ENCODE results near the gene SRGAP1.

Gene SRGAP1

GRCh38 chr12:63917477-63917862, 73.0 kb downstream of the SRGAP1 start:
- Histone ChIP-seq H4K20me1 (ENCODE audit: insufficient read depth, low read length) (no peaks in the 10 kb centered on the region), H3K4me1 (ENCODE audit: low read length) (no peaks in the 10 kb centered on the region), H3K27ac (ENCODE audit: low read length) (no peak overlapping the region), H3F3A (ENCODE audit: insufficient read depth, low read length) (no peaks in the 10 kb centered on the region), H3K27me3 (replicated peaks; ENCODE audit: insufficient read depth, low read length) (no peaks in the 10 kb centered on the region), H2AFZ (ENCODE audit: low read length) (no peak overlapping the region), H3K79me2 (ENCODE audit: low read length) (no peaks in the 10 kb centered on the region), H3K9me2 (replicated peaks; ENCODE audit: insufficient read depth, low read length) (no peaks in the 10 kb centered on the region), H3K9me3 (replicated peaks; ENCODE audit: insufficient read depth, low read length) (no peaks in the 10 kb centered on the region), H3K9ac (ENCODE audit: low read length) (no peak overlapping the region), H3K36me3 (replicated peaks; ENCODE audit: insufficient read depth, low read length) (no peaks in the 10 kb centered on the region), H3K4me3 (ENCODE audit: low read length) (no peak overlapping the region), H3K4me2 (ENCODE audit: low read depth, low read length) (no peak overlapping the region)
- TF ChIP-seq EZH2phosphoT487 (IDR thresholded peaks at IDR 0.05; ENCODE audit: low read length): no peak
- no peak for TF ChIP-seq CTCF (IDR thresholded peaks at IDR 0.05; ENCODE audit: low read length)
- no peak for TF ChIP-seq EZH2 (optimal IDR thresholded peaks at IDR 0.05; ENCODE audit: low read depth, low read length)
- no peak for DNase-seq

- Histone ChIP-seq H3F3A (ENCODE audit: insufficient read depth, low read length) (no peaks in the 10 kb centered on the region), H3K79me2 (ENCODE audit: low read length) (no peaks in the 10 kb centered on the region), H3K4me1 (ENCODE audit: low read length) (no peaks in the 10 kb centered on the region), H3K9me2 (replicated peaks; ENCODE audit: insufficient read depth, low read length) (no peaks in the 10 kb centered on the region), H4K20me1 (ENCODE audit: insufficient read depth, low read length) (no peaks in the 10 kb centered on the region), H3K9me3 (replicated peaks; ENCODE audit: insufficient read depth, low read length) (no peaks in the 10 kb centered on the region), H3K27me3 (replicated peaks; ENCODE audit: insufficient read depth, low read length) (no peaks in the 10 kb centered on the region), H3K36me3 (replicated peaks; ENCODE audit: insufficient read depth, low read length) (no peaks in the 10 kb centered on the region), H3K27ac (ENCODE audit: low read length) (no peak overlapping the region), H3K4me3 (ENCODE audit: low read length) (no peak overlapping the region), H2AFZ (ENCODE audit: low read length) (no peak overlapping the region), H3K4me2 (ENCODE audit: low read depth, low read length) (no peak overlapping the region), H3K9ac (ENCODE audit: low read length) (no peak overlapping the region)
- no peak for TF ChIP-seq EZH2 (optimal IDR thresholded peaks at IDR 0.05; ENCODE audit: low read depth, low read length)
- TF ChIP-seq EZH2phosphoT487 (IDR thresholded peaks at IDR 0.05; ENCODE audit: low read length): no peak
- no peak for TF ChIP-seq CTCF (IDR thresholded peaks at IDR 0.05; ENCODE audit: low read length)
- no peak for DNase-seq
These were observed 73.6 kb downstream of the SRGAP1 start for GRCh38 chr12:63917864-63918799.

- H3K9me2 ChIP-seq (replicated peaks; ENCODE audit: insufficient read depth, low read length): no peaks in the 10 kb centered on the region
- no peaks in the 10 kb centered on the region for H3K79me2 ChIP-seq (ENCODE audit: low read length)
These were observed 74.3 kb downstream of the SRGAP1 start for GRCh38 chr12:63918800-63919300.

More at GRCh38 chr12:63918800-63919300, 74.3 kb downstream of the SRGAP1 start:
- no peak for TF ChIP-seq CTCF (IDR thresholded peaks at IDR 0.05; ENCODE audit: low read length)
- no peak for TF ChIP-seq EZH2 (optimal IDR thresholded peaks at IDR 0.05; ENCODE audit: low read depth, low read length)
- no peak for TF ChIP-seq EZH2phosphoT487 (IDR thresholded peaks at IDR 0.05; ENCODE audit: low read length)
- Histone ChIP-seq H3K4me1 (ENCODE audit: low read length) (no peaks in the 10 kb centered on the region), H3K27me3 (replicated peaks; ENCODE audit: insufficient read depth, low read length) (no peaks in the 10 kb centered on the region), H3K9ac (ENCODE audit: low read length) (no peak overlapping the region), H3K27ac (ENCODE audit: low read length) (no peak overlapping the region), H3K4me2 (ENCODE audit: low read depth, low read length) (no peak overlapping the region), H4K20me1 (ENCODE audit: insufficient read depth, low read length) (no peaks in the 10 kb centered on the region), H3K36me3 (replicated peaks; ENCODE audit: insufficient read depth, low read length) (no peaks in the 10 kb centered on the region), H3F3A (ENCODE audit: insufficient read depth, low read length) (no peaks in the 10 kb centered on the region), H2AFZ (ENCODE audit: low read length) (no peak overlapping the region), H3K9me3 (replicated peaks; ENCODE audit: insufficient read depth, low read length) (no peaks in the 10 kb centered on the region), H3K4me3 (ENCODE audit: low read length) (no peak overlapping the region)
- DNase-seq: no peak
